ENCODE measurements around the gene SELP.

DNA sequence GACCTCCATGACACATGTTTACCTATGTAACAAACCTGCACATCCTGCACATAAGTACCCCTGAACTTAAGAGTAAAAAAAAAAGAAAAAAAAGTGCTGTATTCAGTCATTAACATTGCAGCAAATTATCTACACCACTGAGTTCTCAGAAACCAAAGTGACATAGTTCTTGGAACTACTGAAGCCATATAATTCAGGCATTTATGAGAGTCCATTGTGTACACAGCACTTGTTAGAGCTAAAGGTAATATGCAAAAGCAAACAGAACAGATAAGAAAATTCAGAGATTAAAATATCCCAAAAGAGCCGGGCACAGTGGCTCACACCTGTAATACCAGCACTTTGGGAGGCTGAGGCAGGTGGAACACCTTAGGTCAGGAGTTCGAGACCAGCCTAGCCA, 81.6 kb downstream of the SELP start:
- TF ChIP-seq TAF1 (IDR thresholded peaks at IDR 0.05; ENCODE audit: low read depth, low read length) (no peak), EZH2 (IDR thresholded peaks at IDR 0.05; ENCODE audit: low read depth, low read length, severe bottlenecking) (no peak), RAD21 (IDR thresholded peaks at IDR 0.05 in 1 of 2, conservative IDR thresholded peaks at IDR 0.05 in 1 of 2; ENCODE audit: low read depth in 2 of 2, low read length in 2 of 2) (no peak), RFX5 (IDR thresholded peaks at IDR 0.05; ENCODE audit: borderline replicate concordance, low read depth, low read length) (no peak), FOSL1 (IDR thresholded peaks at IDR 0.05; ENCODE audit: insufficient read depth, low read depth, low read length) (no peak), JUND (IDR thresholded peaks at IDR 0.05; ENCODE audit: low read length) (no peak), CREB1 (IDR thresholded peaks at IDR 0.05) (no peak), CHD2 (IDR thresholded peaks at IDR 0.05; ENCODE audit: low read length) (no peak), POLR2AphosphoS5 (IDR thresholded peaks at IDR 0.05; ENCODE audit: low read depth, low read length) (no peak), HDAC6 (IDR thresholded peaks at IDR 0.05; ENCODE audit: low read depth, low read length) (no peak), KDM5A (IDR thresholded peaks at IDR 0.05; ENCODE audit: low read length) (no peak)
- TF ChIP-seq, protein P1, sequence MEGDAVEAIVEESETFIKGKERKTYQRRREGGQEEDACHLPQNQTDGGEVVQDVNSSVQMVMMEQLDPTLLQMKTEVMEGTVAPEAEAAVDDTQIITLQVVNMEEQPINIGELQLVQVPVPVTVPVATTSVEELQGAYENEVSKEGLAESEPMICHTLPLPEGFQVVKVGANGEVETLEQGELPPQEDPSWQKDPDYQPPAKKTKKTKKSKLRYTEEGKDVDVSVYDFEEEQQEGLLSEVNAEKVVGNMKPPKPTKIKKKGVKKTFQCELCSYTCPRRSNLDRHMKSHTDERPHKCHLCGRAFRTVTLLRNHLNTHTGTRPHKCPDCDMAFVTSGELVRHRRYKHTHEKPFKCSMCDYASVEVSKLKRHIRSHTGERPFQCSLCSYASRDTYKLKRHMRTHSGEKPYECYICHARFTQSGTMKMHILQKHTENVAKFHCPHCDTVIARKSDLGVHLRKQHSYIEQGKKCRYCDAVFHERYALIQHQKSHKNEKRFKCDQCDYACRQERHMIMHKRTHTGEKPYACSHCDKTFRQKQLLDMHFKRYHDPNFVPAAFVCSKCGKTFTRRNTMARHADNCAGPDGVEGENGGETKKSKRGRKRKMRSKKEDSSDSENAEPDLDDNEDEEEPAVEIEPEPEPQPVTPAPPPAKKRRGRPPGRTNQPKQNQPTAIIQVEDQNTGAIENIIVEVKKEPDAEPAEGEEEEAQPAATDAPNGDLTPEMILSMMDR (IDR thresholded peaks at IDR 0.05; ENCODE audit: control extremely low read depth in 1 of 3, insufficient read depth in 1 of 3, low read depth in 1 of 3, low read length in 3 of 3) = no peak
- TF ChIP-seq, protein P2, sequence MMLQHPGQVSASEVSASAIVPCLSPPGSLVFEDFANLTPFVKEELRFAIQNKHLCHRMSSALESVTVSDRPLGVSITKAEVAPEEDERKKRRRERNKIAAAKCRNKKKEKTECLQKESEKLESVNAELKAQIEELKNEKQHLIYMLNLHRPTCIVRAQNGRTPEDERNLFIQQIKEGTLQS (IDR thresholded peaks at IDR 0.05; ENCODE audit: insufficient read depth, low read depth, low read length) = no peak
